Spinal cord (tissue), 10 donors: Measurements from ENCODE around the gene DUT. TPM values are rescaled to one million over a fixed set of nuclear protein-coding genes. Genes with fewer than 3 reads are reported as not detected.

Experiments
- DNase-seq, 6 donors: peaks; one replicate each; pipeline versions ENCODE4 v3.0.0 to v3.0.0-alpha.2; 2013 to 2015; ENCODE audit warnings: low spot score in 6 of 6, low read depth in 4 of 6
- H3K27ac ChIP-seq: one replicate; pipeline ENCODE4 v1.5.1; 2013; ENCODE audit warnings: low read depth, low read length, control low read depth
- H3K27me3 ChIP-seq: one replicate; pipeline ENCODE4 v1.6.1; 2013; ENCODE audit warnings: low read length; ENCODE audit not compliant: control insufficient read depth, insufficient read depth
- H3K36me3 ChIP-seq: one replicate; pipeline ENCODE4 v1.6.1; 2013; ENCODE audit warnings: low read length; ENCODE audit not compliant: control insufficient read depth, insufficient read depth
- H3K4me1 ChIP-seq: one replicate; pipeline ENCODE4 v1.6.1; 2013; ENCODE audit warnings: low read length; ENCODE audit not compliant: control insufficient read depth, insufficient read depth
- H3K4me3 ChIP-seq: one replicate; pipeline ENCODE4 v1.5.1; 2013; ENCODE audit warnings: low read depth, low read length, control low read depth
- H3K9me3 ChIP-seq: one replicate; pipeline ENCODE4 v1.6.1; 2013; ENCODE audit warnings: low read length; ENCODE audit not compliant: control insufficient read depth, insufficient read depth
- WGBS: methylation state at CpG from one replicate; pipeline ENCODE4 v1.1.5; 2013; ENCODE audit warnings: missing lambda C conversion rate; ENCODE audit not compliant: insufficient coverage; 5-methylcytosine and 5-hydroxymethylcytosine counted together
- polyA plus RNA-seq, 2 donors: library from polyadenylated mRNA; unstranded; fragments of 120-200 nt; gene quantifications; one replicate each; pipeline ENCODE4 v1.2.1, GENCODE V29; 2013; ENCODE audit not compliant: insufficient read length in 2 of 2
- small RNA-seq: library from RNA; depleted of rRNA; stranded (forward); fragments of <200 nt; gene quantifications from one replicate; pipeline ENCODE3, GENCODE V24; 2014; ENCODE audit warnings: low replicate concordance
- total RNA-seq, 2 donors: library from RNA; depleted of rRNA in 1 of 2; stranded (reverse); fragments of 120-200 nt in 1 of 2; fragments of >200 nt in 1 of 2; gene quantifications; one replicate each; pipeline versions ENCODE4 v1.2.3 to v1.2.4, GENCODE V29; 2013 to 2014
- donor health status: healthy.

The DUT gene
- total and polyA plus RNA-seq, 4 donors = 62.7 to 165 (median 145) TPM

GRCh38 chr15:48391950-48392349 lies 60.7 kb downstream of the DUT start:
- H3K27ac ChIP-seq = no peak overlapping the region

GRCh38 chr15:48392356-48392755 lies 61.1 kb downstream of the DUT start:
- no peaks in the 10 kb centered on the region for H3K9me3 ChIP-seq
- H3K4me3 ChIP-seq = no peak overlapping the region
- no peaks in the 10 kb centered on the region for H3K36me3 ChIP-seq
- WGBS = 45% methylated on average over 1 of the region's 4 CpGs
- peak in 3 of 6 donors; percentile 22 to 71 (median 31) for DNase-seq
- H3K27ac ChIP-seq = peak overlapping the region; percentile 33
- peaks cover 13% of the 10 kb centered on the region for H3K4me1 ChIP-seq
- H3K27me3 ChIP-seq = no peaks in the 10 kb centered on the region

More at GRCh38 chr15:48391950-48392349, 60.7 kb downstream of the DUT start:
- Histone ChIP-seq H3K36me3 (no peaks in the 10 kb centered on the region), H3K4me1 (peaks cover 13% of the 10 kb centered on the region), H3K27me3 (no peaks in the 10 kb centered on the region), H3K4me3 (no peak overlapping the region), H3K9me3 (no peaks in the 10 kb centered on the region)
- no peak for DNase-seq
- WGBS = no CpG with 5 or more reads among the region's 2 CpGs

Small RNA genes lying within 50 kb of the gene (small RNA-seq; reads per million reads assigned to genes)
- not detected for gene RF00019

Other genes starting within 250 kb of the DUT start
- 1 to 10 TPM; 1.2 to 2.3 TPM for gene SLC24A5, start 210.4 kb upstream of the DUT start, total RNA-seq
- gene SLC24A5, start 210.4 kb upstream of the DUT start, polyA plus RNA-seq = 1 to 10 TPM in 1 of 2 donors, under 1 TPM in 1; 0.84 to 1.9 TPM
- 10 to 100 TPM; 38.0 to 73.0 TPM for gene MYEF2, start 153.1 kb upstream of the DUT start, total RNA-seq
- gene MYEF2, start 153.1 kb upstream of the DUT start, polyA plus RNA-seq = 100 to 1,000 TPM; 124 to 148 TPM
- gene CTXN2, start 139.8 kb upstream of the DUT start, total RNA-seq = 1 to 10 TPM in 1 of 2 donors, under 1 TPM in 1; 0.77 to 2.0 TPM
- 1 to 10 TPM; 1.1 TPM for gene CTXN2, start 139.8 kb upstream of the DUT start, polyA plus RNA-seq
- gene SLC12A1, start 125.1 kb upstream of the DUT start, total RNA-seq = 1 to 10 TPM; 1.9 to 5.6 TPM
- gene SLC12A1, start 125.1 kb upstream of the DUT start, polyA plus RNA-seq = 1 to 10 TPM; 3.0 to 4.3 TPM